Amygdala (tissue), 56 donors: ENCODE results near the gene C14orf119.

Experiments
- DNase-seq, 56 donors: peaks; one replicate each; lab custom pipeline; 2025; lab: John Stamatoyannopoulos, UW

Gene C14orf119

DNA sequence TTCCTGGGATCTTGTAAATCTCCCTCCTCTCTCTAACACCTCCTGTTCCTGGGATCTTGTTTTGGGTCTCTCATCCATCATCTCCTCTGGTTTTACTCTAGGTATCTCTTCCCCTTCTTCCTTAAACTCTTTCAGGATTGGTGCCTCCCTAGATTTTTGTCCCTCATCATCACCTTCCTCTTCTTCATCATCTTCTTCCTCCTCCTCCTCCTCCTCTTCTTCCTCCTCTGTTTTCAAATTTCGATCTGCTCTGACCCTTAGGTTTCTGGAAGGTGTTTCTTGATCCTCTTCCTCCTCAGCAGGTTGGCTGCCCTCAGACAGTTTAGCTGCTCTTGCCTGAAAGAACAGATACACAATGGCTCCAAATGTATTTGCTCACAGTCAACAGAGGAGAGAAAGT lies 14.8 kb upstream of the C14orf119 start:
- DNase-seq: no peak

DNA sequence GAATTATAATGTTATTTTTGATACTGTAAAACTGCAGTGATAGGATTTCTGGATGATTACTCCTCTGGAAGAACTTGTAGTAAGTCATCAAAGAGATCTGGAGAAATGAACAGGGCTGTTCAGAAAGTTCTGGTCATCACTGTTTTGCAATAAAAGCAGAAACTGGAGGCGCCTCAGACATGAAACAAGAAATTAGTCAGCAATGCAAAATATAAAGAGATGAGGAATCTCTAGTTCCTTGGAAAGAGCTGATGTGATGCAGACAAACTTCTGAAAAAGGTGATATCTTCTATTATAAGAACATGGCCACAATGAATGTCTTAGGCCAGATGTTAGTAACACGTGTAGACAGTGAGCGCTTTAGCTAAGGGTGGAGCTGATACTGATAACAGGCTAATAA lies 9.8 kb upstream of the C14orf119 start:
- no peak for DNase-seq

DNA sequence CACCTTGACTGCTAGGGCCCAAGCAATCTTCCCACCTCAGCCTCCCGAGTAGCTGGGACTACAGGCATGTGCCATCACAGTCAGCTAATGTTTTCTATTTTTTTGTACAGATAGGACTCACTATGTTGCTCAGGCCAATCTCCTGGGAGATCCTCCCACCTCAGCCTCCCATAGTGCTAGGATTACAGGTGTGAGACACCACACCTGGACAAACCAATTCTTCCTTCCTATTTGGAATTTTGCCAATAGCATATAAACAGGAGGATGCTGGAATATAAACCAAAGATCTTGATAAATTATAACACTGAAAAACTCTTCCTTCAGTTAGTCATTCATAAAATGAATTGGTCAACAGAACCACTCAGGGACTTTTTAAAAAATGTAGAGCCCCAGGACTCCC lies 8.7 kb upstream of the C14orf119 start:
- no peak for DNase-seq

DNA sequence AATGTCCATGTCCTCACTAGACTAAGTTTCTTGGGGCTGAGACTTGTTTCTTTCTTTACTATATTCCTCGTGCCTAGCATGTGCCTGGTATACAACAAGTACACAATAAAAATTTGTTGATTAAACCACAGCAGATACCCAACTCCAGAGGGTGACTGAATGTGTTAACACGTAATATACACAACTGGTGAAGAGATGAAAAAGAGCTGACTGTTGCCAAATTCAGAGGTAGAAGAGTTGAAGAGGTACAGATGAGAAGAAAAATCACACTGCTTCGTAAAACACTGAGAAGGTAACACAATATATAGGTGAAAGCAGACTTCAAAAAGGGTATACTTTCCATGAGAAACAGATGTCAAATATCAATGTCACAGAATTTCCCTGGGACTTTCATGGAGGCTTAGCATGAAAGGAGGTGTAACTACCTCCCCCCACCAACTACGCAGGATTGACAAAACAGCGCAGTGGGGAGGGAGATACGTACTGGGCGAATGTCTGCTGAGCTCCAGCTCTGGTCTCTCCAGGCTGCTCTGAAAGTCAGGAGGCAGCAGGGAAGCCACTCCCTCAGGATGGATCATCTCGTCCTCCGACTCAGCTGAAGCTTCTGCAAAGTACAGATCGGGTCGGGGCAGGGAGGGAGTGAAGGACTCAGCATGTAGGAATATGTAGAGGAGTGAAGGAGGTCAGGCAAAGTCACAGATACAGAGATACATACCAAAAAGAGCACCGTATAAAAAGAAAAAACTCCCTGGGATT lies 5.6 kb upstream of the C14orf119 start:
- no peak for DNase-seq

DNA sequence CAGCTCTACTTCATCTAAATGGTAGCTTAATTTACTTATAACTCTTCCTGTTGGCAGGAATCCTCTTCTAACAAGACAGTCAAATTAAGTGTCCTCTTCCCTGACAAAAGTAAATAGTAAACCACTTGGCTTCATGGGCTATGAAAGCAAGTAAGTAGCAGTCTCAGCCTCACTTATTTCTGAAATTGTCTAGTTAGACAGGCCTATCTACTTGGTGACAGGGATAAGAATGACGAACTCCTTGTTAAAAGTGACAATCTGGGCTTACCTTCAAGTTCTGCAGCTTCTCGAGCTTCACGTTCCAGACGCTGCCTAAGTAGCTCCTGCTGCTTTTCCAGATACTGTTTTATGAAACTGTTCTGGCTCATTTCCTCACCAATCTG lies 5.1 kb upstream of the C14orf119 start:
- DNase-seq: no peak

DNA sequence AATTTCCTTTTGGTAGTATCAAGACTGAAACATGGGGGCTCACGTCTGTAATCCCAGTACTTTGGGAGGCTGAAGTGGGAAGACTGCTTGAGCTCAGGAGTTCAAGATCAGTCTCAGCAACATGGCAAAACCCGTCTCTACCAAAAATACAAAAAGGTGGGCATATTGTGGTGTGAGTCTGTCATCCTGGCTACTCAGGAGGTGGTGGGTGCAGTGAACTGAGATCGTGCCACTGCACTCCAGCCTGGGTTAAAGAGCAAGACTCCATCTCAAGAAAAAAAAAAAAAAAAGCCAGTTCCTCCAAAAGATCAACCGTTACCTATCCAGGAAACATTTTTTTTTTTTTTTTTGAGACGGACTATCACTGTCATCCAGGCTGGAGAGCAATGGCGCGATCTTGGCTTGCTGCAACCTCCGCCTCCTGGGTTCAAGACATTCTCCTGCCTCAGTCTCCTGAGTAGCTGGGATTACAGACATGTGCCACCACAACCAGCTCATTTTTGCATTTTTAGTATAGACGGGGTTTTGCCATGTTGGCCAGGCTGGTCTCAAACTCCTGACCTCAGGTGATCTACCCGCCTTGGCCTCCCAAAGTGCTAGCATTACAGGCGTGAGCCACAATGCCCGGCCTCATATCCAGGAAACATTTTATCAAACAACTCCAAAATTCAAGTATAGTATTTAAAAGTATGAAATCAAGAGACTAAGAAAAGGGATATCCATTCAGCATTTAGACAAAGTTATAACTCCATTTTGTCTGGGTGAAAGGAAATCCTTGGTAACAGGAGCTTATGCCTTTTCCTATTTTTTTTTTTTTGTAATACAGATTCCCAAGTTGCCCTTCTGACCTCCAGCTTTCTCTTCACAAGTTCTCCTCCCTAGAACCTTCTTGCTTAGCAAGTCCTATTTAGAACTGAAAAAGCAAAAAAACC lies 3.7 kb upstream of the C14orf119 start:
- no peak for DNase-seq

DNA sequence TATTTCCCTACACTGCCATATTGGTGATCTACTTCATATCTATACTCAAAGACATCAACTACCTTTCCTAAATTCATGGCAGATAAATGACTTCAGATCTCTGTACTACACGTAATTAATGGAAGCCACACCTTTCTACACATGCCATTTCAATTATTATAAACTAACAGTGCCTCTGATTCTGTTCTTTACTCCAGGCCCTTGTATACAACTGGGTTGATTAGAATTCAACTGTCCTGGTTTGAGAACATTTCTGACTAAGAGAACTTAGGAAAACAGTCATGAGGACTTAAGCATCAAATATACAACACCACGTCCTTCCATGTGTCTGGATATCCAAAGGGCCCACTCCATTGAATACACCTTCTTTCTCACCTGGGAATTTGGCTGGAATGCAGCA lies 2.2 kb upstream of the C14orf119 start:
- no peak for DNase-seq

DNA sequence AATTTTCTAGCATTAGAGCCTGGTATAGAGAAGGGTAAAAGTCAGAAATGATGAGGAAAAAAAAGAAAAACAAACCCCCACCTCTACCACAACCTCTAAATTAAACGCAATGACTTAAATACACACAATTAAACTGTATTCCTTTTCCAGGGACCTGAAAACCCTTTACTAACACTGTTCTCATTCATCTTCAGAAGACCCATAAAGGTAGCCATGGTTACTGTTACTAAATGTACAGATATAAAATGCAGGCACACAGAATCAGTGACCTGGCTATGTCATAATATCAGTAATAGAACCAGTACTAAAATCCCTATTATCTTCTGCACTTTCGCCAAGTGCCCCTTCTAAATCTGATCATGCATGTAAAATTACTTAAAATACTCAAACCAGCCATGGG lies 1.8 kb upstream of the C14orf119 start:
- DNase-seq: no peak

DNA sequence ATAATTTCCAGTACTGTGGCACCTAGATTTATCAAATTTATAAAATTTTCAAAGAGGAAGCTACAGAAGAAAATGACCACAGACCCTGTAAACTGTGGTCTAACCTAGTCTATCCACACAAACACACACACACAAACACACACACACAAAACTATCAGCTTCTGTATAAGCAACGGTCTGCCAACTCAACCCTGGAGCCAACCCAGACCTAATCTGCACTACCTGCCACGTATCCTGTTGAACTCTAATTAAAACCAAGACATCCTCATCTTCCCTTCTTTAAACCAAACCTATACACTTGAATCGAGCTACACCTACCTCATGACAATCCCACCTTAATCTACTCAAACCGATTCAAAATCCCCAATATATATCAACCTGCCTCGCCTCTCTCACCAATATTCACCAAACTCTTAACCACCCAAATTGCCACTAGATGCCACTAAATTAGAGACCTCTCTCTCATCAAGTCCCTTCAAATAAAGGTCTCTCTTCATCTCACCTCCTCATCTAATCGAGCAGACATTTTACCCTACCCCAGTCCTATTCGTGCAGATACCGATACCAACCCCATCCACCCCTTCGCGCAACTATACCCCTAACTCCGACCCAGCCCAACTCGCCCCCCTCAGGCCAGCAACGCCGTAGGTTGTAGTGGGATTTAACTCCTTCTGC lies 1.2 kb upstream of the C14orf119 start:
- DNase-seq: no peak

DNA sequence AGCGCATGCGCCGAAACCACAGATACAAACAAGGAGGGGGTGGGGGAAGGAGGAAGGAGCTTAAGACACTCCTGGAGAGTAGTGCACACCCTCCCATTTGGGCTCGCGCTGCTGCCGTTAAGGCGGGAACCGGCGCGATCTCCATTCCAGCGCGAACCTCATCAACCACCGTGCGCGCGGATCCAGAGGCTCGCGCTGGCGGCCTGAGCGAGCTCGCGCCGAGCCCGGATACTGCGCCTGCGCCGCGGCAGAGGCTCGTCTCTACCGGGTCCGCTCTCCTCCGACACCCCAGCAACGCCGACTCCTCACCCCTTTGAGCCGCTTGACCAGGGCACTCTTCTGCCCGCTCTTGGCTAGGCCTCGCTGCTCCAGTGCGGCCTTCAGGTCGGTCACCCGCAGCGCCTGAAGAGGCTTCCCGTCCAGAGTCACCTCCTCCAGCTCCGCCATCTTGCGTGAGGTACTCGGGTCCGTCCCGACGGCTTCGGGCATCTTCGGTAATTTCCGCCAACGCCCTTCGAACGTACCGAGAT lies 574 bp upstream of the C14orf119 start, which contains the start of gene ACIN1:
Gene ACIN1, minus strand, starts transcription at position 471 of the 530 bp plus-strand sequence. Its CDS starts 24 bp downstream, at position 447.
- DNase-seq: no peak

DNA sequence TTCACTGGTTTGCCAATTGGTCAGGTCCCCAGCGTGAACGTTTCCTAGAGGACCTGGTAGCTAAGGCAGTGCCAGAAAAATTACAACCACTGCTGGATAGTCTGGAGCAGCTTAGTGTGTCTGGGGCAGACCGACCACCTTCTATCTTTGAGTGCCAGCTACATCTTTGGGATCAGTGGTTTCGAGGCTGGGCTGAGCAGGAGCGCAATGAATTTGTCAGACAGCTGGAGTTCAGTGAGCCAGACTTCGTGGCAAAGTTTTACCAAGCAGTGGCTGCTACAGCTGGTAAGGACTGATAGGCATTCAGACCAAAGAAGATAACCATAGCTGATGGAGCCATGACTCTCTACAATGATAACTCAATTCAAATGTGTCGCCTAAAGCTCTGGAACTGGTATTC lies 2.5 kb downstream of the C14orf119 start:
- DNase-seq: no peak

DNA sequence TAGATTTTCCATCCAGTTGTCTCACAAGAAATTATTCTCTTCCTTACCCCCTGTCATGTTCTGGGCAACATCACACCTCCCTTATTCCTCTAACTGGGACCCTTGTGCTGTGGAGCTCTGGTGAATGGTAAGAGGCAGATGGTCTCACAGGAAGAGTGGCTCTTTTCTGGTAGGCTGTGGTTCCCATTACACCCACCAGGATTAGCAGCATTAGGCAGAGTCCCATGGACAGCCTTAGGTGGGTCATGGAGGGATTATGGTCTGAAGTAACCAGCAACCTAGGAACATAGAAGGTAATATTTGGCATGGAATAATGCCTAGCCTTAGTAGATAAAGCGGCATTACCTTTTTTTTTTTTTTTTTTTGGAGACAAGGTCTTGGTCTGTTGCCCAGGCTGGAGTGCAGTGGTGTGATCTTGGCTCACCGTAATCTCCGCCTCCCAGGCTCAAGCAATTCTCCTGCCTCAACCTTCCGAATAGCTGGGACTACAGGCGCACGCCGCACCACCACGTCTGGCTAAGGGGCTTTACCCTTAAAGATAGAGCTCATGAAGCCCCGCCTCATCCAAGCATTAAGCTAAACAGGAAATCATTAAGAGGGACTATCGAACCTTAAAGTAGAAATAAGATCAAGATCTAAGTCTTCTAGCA lies 4.0 kb downstream of the C14orf119 start:
- no peak for DNase-seq

DNA sequence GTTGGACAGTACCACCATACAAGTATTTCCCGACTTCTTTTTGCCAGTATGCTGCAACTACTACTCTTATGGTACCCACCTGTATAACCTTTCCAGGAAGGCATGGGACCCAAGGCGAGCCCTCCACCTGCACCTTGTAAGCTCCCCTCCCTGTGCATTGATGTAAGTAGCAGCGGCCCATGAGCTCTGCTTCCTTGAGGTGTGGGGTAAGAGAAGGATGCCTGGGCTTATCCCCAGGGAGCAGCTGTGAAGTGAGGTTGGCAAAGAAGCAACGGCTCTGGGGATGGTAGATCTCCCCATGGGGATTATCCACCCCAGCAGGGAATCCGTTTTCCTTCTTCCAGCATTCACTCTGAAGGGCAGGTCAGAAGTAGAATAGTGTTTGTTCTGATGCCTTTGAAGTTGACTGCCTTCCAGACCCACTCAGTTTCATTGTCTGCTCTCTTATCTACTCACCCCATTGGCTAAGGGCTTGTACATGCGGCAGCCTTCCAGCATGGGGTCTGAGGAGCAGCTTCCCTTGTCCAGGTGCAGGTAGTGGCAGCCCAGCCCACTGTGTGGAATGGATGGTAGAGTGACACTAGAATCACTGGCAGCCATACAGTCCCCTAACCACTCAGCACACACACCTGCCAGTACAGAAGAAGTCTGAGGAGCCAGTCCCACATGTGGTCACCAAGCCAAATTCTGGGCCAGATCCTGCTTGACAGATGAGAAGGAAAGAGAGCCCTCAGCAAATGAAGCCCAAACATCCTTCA lies 6.1 kb downstream of the C14orf119 start:
- DNase-seq: no peak

DNA sequence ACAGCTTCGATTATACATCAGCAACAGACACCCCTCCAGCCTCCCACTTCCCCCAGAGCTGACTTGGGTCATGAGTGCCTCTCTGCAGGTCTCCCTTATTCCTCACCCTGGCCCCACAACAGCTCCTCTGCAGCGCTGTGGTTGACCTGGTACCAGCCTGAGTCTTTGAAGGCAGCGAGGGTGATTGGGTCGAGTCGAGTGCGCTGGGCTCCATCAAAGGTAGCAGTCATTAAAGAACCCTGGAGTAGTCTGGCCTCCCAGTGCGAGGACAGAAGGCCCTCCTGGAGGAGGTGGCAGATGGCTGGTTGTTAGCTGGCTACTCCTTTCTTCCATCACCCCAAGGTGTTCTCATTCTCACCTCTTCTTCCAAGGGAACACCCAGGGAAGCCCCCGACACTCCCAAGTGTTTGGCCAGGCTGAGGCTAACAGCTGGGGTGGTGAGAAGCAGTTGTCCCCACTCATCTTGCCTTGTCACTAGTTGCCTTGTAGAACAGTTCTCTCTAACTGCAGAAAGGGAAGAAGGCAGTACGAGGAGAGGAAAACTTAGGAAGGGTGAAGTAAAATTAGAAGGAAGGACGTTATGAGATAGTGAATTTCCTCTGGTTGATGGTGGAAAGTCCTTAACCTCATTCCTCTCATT lies 6.8 kb downstream of the C14orf119 start:
- no peak for DNase-seq

DNA sequence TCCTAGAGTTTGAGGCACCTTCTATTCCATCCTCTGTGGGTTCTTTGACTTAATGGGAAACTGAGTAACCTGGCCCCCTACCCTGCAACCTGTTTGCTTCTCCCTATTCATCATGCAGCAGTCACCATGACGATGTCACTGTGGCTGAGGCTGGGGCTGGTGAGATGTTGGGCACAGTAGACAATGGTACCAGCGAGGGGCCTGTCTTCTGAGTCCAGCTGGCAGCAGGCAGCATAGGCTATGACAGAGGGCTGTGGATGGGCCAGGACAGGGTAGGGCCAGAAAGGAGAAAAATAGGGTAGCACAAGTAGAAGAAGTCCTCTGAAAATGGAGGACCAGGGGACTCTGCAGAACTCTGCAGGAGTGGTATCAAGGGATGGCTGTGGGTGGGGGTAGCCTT lies 7.5 kb downstream of the C14orf119 start:
- peak in 12 of 56 donors; percentile 9 to 61 (median 34) for DNase-seq

DNA sequence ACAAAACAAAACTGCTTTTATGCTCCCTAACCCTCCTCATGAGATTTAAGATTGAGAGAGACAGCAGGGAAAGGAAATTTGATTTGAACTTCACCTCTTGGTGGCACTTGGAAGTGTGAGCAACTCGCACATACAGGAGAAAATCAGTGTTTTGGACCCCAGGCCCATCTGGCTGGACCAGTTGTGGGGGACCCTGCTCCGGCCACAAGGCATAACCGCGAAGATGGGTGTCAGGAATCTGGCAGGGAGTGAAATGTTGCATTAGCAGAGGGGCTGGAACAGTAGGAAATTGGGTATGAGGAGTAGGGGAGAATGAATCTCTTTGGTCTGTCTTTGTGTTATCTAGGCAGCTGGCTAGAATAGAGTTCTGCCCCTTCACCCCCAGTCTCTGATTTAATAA lies 8.3 kb downstream of the C14orf119 start:
- no peak for DNase-seq

DNA sequence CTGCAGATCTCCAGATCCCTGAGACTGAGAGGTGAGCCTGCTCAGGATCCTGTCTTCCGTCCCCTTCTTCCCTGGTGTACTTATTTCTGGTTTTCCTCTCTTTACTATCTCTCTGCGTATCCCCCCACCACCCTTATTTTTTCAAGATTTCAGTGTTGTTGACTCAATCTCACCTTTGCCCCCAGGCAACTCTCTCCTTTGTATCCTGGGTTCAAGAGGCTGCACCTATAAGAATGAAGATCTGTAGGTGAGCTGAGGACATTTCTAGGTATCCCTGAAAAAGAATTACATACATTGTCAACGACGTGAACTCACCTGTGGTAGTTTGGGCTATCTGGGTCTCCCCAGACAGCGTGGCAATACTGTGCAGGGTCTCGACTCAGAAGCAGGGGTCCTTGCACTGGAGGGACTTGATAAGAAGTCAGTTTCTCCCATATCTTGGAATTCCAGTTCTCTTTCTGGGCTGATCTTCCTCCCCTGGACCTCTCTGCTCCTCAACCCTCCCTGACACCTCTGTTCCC lies 8.8 kb downstream of the C14orf119 start:
- DNase-seq: no peak

DNA sequence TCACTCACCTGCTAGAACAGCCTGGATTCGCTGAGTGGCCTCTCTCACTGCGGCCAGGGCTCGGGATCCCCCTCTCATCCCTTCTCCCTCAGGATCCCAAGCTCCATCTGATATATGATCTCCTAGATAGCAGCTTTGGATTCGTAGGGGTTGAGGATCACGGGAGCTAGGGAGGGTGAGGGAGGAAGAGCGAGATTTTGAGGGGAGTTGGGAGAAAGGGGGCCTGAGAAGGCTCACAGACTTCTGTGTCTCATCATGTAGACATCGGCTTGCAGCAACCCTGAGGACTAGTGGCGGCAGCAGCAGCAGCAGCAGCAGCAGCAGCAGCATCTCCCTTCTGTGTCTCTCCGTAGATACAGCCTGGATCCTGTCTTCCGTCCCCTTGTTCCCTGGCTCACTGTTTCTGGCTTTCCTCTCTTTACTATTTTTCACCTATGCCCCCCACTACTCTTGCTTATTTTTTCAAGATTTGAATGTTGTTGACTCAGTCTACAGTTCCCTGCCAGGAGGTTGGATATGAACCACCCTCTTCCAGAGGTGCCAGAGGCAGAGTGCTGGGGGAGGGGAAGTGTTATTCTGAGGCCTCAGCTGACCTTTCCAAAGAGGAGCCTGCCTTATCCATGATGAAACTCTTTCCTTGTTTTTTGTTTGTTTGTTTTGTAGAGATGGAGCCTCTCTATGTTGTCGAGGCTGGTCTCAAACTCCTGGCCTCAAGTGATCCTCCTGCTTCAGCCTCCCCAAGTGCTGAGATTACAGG lies 9.5 kb downstream of the C14orf119 start, which contains the start of gene CIROP:
Gene CIROP, minus strand, starts transcription at position 399 of the 757 bp plus-strand sequence. Its CDS starts 69 bp downstream, at position 330.
- DNase-seq: no peak
